ENCODE data around the gene ENPP6. TPM values are rescaled to one million over a fixed set of nuclear protein-coding genes. Genes with fewer than 3 reads are reported as not detected.

ENPP6 gene
- total RNA-seq, 1 donor from 2014 or later, result not detected

DNA sequence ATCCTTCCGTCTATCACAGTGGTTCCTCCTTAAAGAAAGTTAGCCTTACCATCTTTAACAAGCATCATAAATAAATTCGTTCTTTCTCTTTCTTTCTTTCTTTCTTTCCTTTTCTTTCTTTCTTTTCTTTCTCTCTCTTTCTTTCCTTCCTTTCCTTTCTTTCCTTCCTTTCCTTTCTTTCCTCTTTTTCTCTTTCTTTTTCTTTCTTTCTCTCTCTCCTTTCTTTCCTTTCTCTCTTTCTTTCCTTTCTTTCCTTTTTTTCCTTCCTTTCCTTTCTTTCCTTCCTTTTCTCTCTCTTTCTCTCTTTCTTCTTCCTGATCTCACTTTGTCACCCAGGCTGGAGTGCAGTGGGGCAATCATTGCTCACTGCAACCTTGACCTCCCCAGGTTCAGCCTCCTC, 60.4 kb downstream of the ENPP6 start:
- TF ChIP-seq, protein P1, sequence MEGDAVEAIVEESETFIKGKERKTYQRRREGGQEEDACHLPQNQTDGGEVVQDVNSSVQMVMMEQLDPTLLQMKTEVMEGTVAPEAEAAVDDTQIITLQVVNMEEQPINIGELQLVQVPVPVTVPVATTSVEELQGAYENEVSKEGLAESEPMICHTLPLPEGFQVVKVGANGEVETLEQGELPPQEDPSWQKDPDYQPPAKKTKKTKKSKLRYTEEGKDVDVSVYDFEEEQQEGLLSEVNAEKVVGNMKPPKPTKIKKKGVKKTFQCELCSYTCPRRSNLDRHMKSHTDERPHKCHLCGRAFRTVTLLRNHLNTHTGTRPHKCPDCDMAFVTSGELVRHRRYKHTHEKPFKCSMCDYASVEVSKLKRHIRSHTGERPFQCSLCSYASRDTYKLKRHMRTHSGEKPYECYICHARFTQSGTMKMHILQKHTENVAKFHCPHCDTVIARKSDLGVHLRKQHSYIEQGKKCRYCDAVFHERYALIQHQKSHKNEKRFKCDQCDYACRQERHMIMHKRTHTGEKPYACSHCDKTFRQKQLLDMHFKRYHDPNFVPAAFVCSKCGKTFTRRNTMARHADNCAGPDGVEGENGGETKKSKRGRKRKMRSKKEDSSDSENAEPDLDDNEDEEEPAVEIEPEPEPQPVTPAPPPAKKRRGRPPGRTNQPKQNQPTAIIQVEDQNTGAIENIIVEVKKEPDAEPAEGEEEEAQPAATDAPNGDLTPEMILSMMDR (IDR thresholded peaks at IDR 0.05), result no peak
- POLR2A ChIA-PET, result no interaction called here
- no peak for ATAC-seq (ENCODE audit: low read depth)
- no peak overlapping the region for H3K4me3 Mint-ChIP-seq
- H3K9me3 Mint-ChIP-seq, result no peaks in the 10 kb centered on the region
- DNase-seq, result no peak
- CTCF ChIA-PET, result no interaction called here
- no peaks in the 10 kb centered on the region for H3K36me3 Mint-ChIP-seq (ENCODE audit: low read depth)
- H3K27me3 Mint-ChIP-seq, result peaks cover 34% of the 10 kb centered on the region
- H3K4me1 Mint-ChIP-seq, result no peaks in the 10 kb centered on the region
- no peak overlapping the region for H3K27ac Mint-ChIP-seq
- intact Hi-C loops (cut with micrococcal nuclease), result no loop called here

DNA sequence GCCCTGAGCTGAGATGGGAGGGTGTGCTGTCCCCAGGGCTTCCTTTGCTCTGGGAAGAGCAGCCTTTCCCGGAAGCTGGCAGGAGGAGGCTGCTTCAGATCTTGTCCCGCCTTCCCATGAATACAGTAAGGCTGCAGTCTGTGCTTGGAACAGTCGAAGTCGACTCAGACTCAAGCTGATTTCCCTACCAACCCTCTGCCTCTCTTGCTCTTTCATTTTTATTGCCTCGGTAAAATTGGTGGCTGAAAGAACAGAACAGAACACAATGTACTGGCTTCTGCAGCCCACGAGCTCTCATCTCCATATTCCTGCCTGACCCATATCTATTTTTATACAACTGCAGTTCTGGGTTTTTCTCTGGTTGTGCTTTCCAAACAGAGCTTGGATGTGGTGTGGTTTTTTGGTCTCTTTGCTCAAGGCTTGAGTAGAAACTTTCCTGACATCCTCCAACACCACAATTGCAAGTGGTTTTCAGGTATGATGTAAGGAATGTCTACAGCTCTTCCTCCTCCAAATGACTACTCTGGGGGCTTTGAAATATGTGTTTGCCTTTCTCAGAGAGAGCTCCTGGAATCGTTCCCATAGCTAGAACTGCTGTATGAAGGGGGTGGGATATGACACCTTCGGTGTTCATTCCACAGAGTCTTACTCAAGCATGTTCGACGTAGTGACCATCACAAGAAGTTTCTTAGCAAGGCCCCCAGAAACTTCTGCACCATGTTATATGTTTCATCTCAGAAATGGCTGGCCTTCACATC, 61.3 kb downstream of the ENPP6 start:
- CTCF ChIA-PET, result interaction anchor here (1.5 kb wide), 1 partner anchor 13 kb away, joined by 3 read pairs; no protein-coding TSS in a partner anchor
- no peak for ATAC-seq (ENCODE audit: low read depth)
- H3K27ac Mint-ChIP-seq, result no peak overlapping the region

DNA sequence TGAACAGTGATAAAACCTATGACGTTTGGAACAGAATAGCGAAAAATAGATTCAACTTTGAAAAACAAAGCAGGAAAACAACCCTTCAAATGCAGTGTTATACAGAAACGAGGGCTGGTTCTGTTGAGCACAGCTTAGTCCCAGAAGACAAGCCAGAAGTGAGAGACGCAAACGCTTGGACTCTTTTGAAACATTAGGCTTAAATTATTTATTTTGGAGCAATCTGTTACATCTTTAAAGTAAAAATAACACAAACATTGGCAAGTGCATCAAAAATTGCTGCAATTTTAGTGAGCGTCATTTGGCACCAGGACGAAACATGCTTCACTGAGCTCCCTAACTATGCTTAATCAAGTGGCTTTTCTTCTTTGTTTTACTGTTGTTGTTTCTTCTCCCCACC, 63.5 kb downstream of the ENPP6 start:
- ChIA-PET POLR2A (no interaction called here), CTCF (no interaction called here)
- H3K4me3 Mint-ChIP-seq, result no peak overlapping the region
- no peaks in the 10 kb centered on the region for H3K36me3 Mint-ChIP-seq (ENCODE audit: low read depth)
- peaks cover 19% of the 10 kb centered on the region for H3K27me3 Mint-ChIP-seq
- DNase-seq (no peak), ATAC-seq (ENCODE audit: low read depth) (no peak)
- H3K9me3 Mint-ChIP-seq, result no peaks in the 10 kb centered on the region
- H3K27ac Mint-ChIP-seq, result no peak overlapping the region
- TF ChIP-seq, protein P1 (IDR thresholded peaks at IDR 0.05), result no peak
- H3K4me1 Mint-ChIP-seq, result no peaks in the 10 kb centered on the region
- intact Hi-C loops (cut with micrococcal nuclease), result no loop called here

More for the DNA sequence above, 61.3 kb downstream of the ENPP6 start:
- POLR2A ChIA-PET, result no interaction called here
- DNase-seq, result no peak
- TF ChIP-seq, protein P1 (IDR thresholded peaks at IDR 0.05), result no peak
- no peak overlapping the region for H3K4me3 Mint-ChIP-seq
- H3K4me1 Mint-ChIP-seq, result no peaks in the 10 kb centered on the region
- no peaks in the 10 kb centered on the region for H3K9me3 Mint-ChIP-seq
- H3K27me3 Mint-ChIP-seq, result peaks cover 28% of the 10 kb centered on the region
- no peaks in the 10 kb centered on the region for H3K36me3 Mint-ChIP-seq (ENCODE audit: low read depth)
- intact Hi-C loops (cut with micrococcal nuclease), result no loop called here

DNA sequence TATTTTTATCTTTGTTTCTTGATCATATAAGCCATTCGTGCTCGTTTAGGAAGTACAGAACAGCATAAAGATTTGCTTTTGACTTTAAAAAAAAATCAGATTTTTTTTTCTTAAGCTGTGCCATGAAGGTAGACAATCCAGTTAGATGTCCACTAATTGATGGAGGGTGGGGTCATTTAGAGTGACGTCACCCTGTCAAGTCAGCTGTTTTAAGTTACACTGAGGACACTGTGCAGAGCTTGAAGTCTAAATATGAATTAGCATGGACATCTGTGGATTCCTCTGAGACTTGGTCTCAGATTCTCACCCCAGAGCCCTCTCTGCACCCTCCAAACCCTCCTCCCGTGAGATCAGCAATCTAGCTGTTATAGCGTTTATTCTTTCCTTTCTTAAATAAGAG, 63.9 kb downstream of the ENPP6 start:
- ATAC-seq (ENCODE audit: low read depth) (no peak), DNase-seq (no peak)
- intact Hi-C loops (cut with micrococcal nuclease), result no loop called here
- POLR2A ChIA-PET, result no interaction called here
- CTCF ChIA-PET, result no interaction called here
- TF ChIP-seq, protein P1 (IDR thresholded peaks at IDR 0.05), result no peak
- H3K4me3 Mint-ChIP-seq, result no peak overlapping the region
- peaks cover 15% of the 10 kb centered on the region for H3K27me3 Mint-ChIP-seq
- no peak overlapping the region for H3K27ac Mint-ChIP-seq
- H3K36me3 Mint-ChIP-seq (ENCODE audit: low read depth), result no peaks in the 10 kb centered on the region
- no peaks in the 10 kb centered on the region for H3K4me1 Mint-ChIP-seq
- H3K9me3 Mint-ChIP-seq, result no peaks in the 10 kb centered on the region

DNA sequence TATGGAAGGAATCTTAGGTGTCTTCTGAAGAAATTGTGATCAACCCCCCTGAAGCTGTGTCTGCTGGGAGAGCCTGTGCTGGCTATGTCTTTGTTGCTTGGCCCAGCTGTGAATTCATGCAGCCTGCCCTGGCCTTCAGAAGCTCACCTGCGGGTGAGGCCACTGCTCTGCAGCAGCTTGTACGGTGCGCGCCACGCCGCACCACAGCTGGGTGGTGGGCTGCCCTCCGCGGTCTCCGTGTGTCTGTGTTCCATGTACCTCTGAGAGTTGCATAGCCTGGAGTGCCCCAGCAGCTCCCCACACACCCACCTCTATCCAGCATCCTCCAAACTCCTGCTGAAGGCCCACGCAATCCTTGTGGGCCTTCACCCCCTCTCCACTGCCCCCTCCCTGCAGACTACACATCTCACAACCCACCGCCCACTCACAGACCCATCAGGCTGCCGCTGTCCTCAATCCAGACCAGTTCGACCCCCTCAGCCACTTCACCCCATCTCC, 65.6 kb downstream of the ENPP6 start:
- ATAC-seq (ENCODE audit: low read depth), result no peak
- H3K36me3 Mint-ChIP-seq (ENCODE audit: low read depth), result no peaks in the 10 kb centered on the region
- intact Hi-C loops (cut with micrococcal nuclease), result no loop called here

More for the DNA sequence above, 65.6 kb downstream of the ENPP6 start:
- no peaks in the 10 kb centered on the region for H3K9me3 Mint-ChIP-seq
- ChIA-PET POLR2A (no interaction called here), CTCF (no interaction called here)
- H3K27me3 Mint-ChIP-seq, result peaks cover 11% of the 10 kb centered on the region
- no peak for DNase-seq
- TF ChIP-seq, protein P1 (IDR thresholded peaks at IDR 0.05), result no peak
- H3K4me3 Mint-ChIP-seq, result no peak overlapping the region
- no peaks in the 10 kb centered on the region for H3K4me1 Mint-ChIP-seq
- H3K27ac Mint-ChIP-seq, result no peak overlapping the region

All from activated B cell treated with CpG ODN at 0.5 μM for 24 hours (primary cell).